A549 (cell line): Measurements from ENCODE around the gene DRD1. TPM values are rescaled to one million over a fixed set of nuclear protein-coding genes. Genes with fewer than 3 reads are reported as not detected.
A peak's percentile ranks its signal among the peaks of the same experiment; 100 is the strongest.

ENCODE experiments used
- ATAC-seq, 2 experiments: fragments of 200-7000 bp in 1 of 2; fragments of >200 bp in 1 of 2; cut with Nextera tagmentation in 1 of 2; cut with Tn5 transposase in 1 of 2; 3 replicates each; pipeline versions ENCODE4 v1.8.0 to v1.9.1; 2018 to 2020; ENCODE audit warnings: mild to moderate bottlenecking in 1 of 2, moderate library complexity in 1 of 2
- CTCF ChIA-PET: fragments of 300-600 bp; sonication (Branson Sonifier 250); formaldehyde crosslinking; extraction: SDS; loops from one replicate; lab custom pipeline; 2021; ENCODE audit warnings: antibody characterized with exemption, inconsistent platforms; lab: Yijun Ruan, JAX
- POLR2A ChIA-PET: fragments of 350-600 bp; formaldehyde crosslinking; extraction: SDS; loops from one replicate; lab custom pipeline; 2021; ENCODE audit warnings: antibody characterized with exemption, inconsistent platforms; lab: Yijun Ruan, JAX
- DNase-seq, 2 experiments: peaks; one replicate each; pipeline versions ENCODE4 v3.0.0 to v3.0.0-alpha.2; 2011 to 2016; ENCODE audit warnings: low read depth in 1 of 2, low spot score in 1 of 2
- FAIRE-seq: peaks from 2 replicates; lab custom pipeline; 2011; peaks lifted over from hg19 to GRCh38; lab: Jason Lieb, UNC
- H3K27ac ChIP-seq, 2 experiments: fragments of >200 bp; sonication (Bioruptor Twin); formaldehyde crosslinking; 3 replicates each; pipeline ENCODE4 v1.5.1; 2016 to 2017
- H3K4me1 ChIP-seq: fragments of >200 bp; sonication (Bioruptor Twin); formaldehyde crosslinking; 3 replicates; pipeline ENCODE4 v1.6.1; 2016
- H3K4me2 ChIP-seq: fragments of >200 bp; sonication (Bioruptor Twin); formaldehyde crosslinking; 3 replicates; pipeline ENCODE4 v1.6.1; 2016
- H3K4me3 ChIP-seq: fragments of >200 bp; sonication (Bioruptor Twin); formaldehyde crosslinking; 3 replicates; pipeline ENCODE4 v1.5.1; 2016
- H3K9me3 ChIP-seq: fragments of >200 bp; sonication (Bioruptor Twin); formaldehyde crosslinking; 3 replicates; pipeline ENCODE4 v1.6.1; 2016
- BHLHE40 ChIP-seq: IDR thresholded peaks from 2 replicates; pipeline ENCODE4 v1.6.1; 2012; ENCODE audit warnings: low read depth, low read length, inconsistent platforms
- CBX8 ChIP-seq: fragments of 200-600 bp; sonication (generic); IDR thresholded peaks from 2 replicates; pipeline ENCODE4 v1.6.1; 2016
- CEBPB ChIP-seq, 2 experiments: fragments of >200 bp in 1 of 2; sonication (Bioruptor Twin) in 1 of 2; formaldehyde crosslinking in 1 of 2; IDR thresholded peaks; 2 replicates each; pipeline ENCODE4 v1.6.1; 2012 to 2016
- CHD2 ChIP-seq: fragments of 150-350 bp; IDR thresholded peaks from 2 replicates; pipeline ENCODE4 v1.6.1; 2014; ENCODE audit warnings: low read length; ENCODE audit not compliant: partially characterized antibody
- CTCF ChIP-seq: fragments of >200 bp; sonication (Bioruptor Twin); formaldehyde crosslinking; IDR thresholded peaks from 3 replicates; pipeline ENCODE4 v1.5.1; 2016
- ELK1 ChIP-seq: fragments of 150-350 bp; IDR thresholded peaks from 2 replicates; pipeline ENCODE4 v1.6.1; 2014; ENCODE audit warnings: low read depth, mild to moderate bottlenecking, low read length
- EP300 ChIP-seq, 2 experiments: fragments of >200 bp; sonication (Bioruptor Twin); formaldehyde crosslinking; IDR thresholded peaks; 2 replicates in 1 of 2; 3 replicates in 1 of 2; pipeline ENCODE4 v1.6.1; 2016 to 2017
- FOXS1 ChIP-seq: fragments of 250-450 bp; sonication (Bioruptor Pico); IDR thresholded peaks from 2 replicates; pipeline ENCODE4 v1.5.0; 2020; ENCODE audit warnings: mild to moderate bottlenecking, moderate library complexity
- HDAC2 ChIP-seq: fragments of 200-600 bp; sonication (generic); IDR thresholded peaks from 2 replicates; pipeline ENCODE4 v1.6.1; 2016
- HES2 ChIP-seq: fragments of >200 bp; sonication (Bioruptor Twin); formaldehyde crosslinking; IDR thresholded peaks from 2 replicates; pipeline ENCODE4 v1.6.1; 2016
- HEYL ChIP-seq: fragments of 250-450 bp; sonication (Bioruptor Pico); IDR thresholded peaks from 2 replicates; pipeline ENCODE4 v1.8.0; 2021; ENCODE audit warnings: mild to moderate bottlenecking, moderate library complexity
- HMGXB4 ChIP-seq: fragments of 250-450 bp; sonication (Bioruptor Pico); IDR thresholded peaks from 2 replicates; pipeline ENCODE4 v1.5.0; 2021; ENCODE audit warnings: mild to moderate bottlenecking, moderate library complexity, borderline replicate concordance
- HOXB13 ChIP-seq: fragments of 250-450 bp; sonication (Bioruptor Pico); IDR thresholded peaks from 2 replicates; pipeline ENCODE4 v1.5.0; 2020; ENCODE audit warnings: low read depth, mild to moderate bottlenecking, moderate library complexity
- HOXB5 ChIP-seq: fragments of 250-450 bp; sonication (Bioruptor Pico); IDR thresholded peaks from 2 replicates; pipeline ENCODE4 v1.5.0; 2020; ENCODE audit warnings: mild to moderate bottlenecking, moderate library complexity
- JUN ChIP-seq, 2 experiments: fragments of >200 bp; sonication (Bioruptor Twin); formaldehyde crosslinking; IDR thresholded peaks; 2 replicates in 1 of 2; 3 replicates in 1 of 2; pipeline ENCODE4 v1.6.1; 2016 to 2017
- JUNB ChIP-seq: fragments of >200 bp; sonication (Bioruptor Twin); formaldehyde crosslinking; IDR thresholded peaks from 2 replicates; pipeline ENCODE4 v1.6.1; 2016
- KDM1A ChIP-seq: fragments of 200-600 bp; sonication (generic); IDR thresholded peaks from 2 replicates; pipeline ENCODE4 v1.6.1; 2016; ENCODE audit warnings: low read depth, mild to moderate bottlenecking
- MYC ChIP-seq: IDR thresholded peaks from 2 replicates; pipeline ENCODE4 v1.6.1; 2012; ENCODE audit warnings: mild to moderate bottlenecking, inconsistent platforms, low read length, improper control_type of control experiment, borderline replicate concordance
- NR3C1 ChIP-seq: fragments of >200 bp; sonication (Bioruptor Twin); formaldehyde crosslinking; IDR thresholded peaks from 3 replicates; pipeline ENCODE4 v1.6.1; 2017
- PBX3 ChIP-seq: IDR thresholded peaks from 2 replicates; pipeline ENCODE4 v1.6.1; 2012
- POLR2AphosphoS2 ChIP-seq: conservative IDR thresholded peaks from 2 replicates; pipeline ENCODE4 v1.6.1; 2012; ENCODE audit warnings: low read length, improper control_type of control experiment, inconsistent platforms
- RCOR1 ChIP-seq: fragments of 150-350 bp; IDR thresholded peaks from 2 replicates; pipeline ENCODE4 v1.6.1; 2014; ENCODE audit warnings: antibody characterized with exemption, low read length, low read depth
- SMC3 ChIP-seq: fragments of >200 bp; sonication (Bioruptor Twin); formaldehyde crosslinking; IDR thresholded peaks from 3 replicates; pipeline ENCODE4 v1.6.1; 2018; ENCODE audit warnings: inconsistent platforms
- USF2 ChIP-seq: fragments of 450-650 bp; IDR thresholded peaks from 2 replicates; pipeline ENCODE4 v1.6.1; 2014; ENCODE audit warnings: antibody characterized with exemption
- ZNF302 ChIP-seq: fragments of 250-450 bp; sonication (Bioruptor Pico); IDR thresholded peaks from 2 replicates; pipeline ENCODE4 v1.9.0; 2021; ENCODE audit warnings: inconsistent platforms, mild to moderate bottlenecking, moderate library complexity
- WGBS: methylation state at CpG from one replicate; pipeline ENCODE4 v1.1.6; 2017; ENCODE audit errors: missing lambda C conversion rate; 5-methylcytosine and 5-hydroxymethylcytosine counted together
- polyA plus RNA-seq, 4 experiments: library from polyadenylated mRNA; depleted of rRNA in 3 of 4; stranded (reverse); fragments of >200 nt; fragmentation: RNase III in 1 of 4; extraction: RNeasy Plus Mini Kit Qiagen cat#74134 plus additional on column Dnase treatment in 1 of 4; gene quantifications; 2 replicates in 3 of 4; 3 replicates in 1 of 4; pipeline ENCODE4 v1.2.3, GENCODE V29; 2011 to 2017

The DRD1 gene
- polyA plus RNA-seq, 2 of the 4 experiments (the other 2 are of a cell fraction): 0.90 to 5.7 TPM

GRCh38 chr5:175465282-175465681, 21.3 kb upstream of the DRD1 start:
- no peaks in the 10 kb centered on the region for H3K9me3 ChIP-seq
- H3K4me1 ChIP-seq: peaks cover 9% of the 10 kb centered on the region; the same call in 2 of the 3 replicates
- no peak overlapping the region for H3K27ac ChIP-seq
- FAIRE-seq (no peak), ATAC-seq (no peak), DNase-seq (no peak)
- TF ChIP-seq ZNF302 (CRISPR knock-in tag) (no peak), HOXB13 (CRISPR knock-in tag) (no peak), SMC3 (no peak), KDM1A (no peak), BHLHE40 (no peak), FOXS1 (CRISPR knock-in tag) (no peak), HES2 (no peak), NR3C1 (no peak), USF2 (no peak), HDAC2 (no peak), ELK1 (no peak), PBX3 (no peak), CEBPB (IDR thresholded peaks at IDR 0.05) (no peak), HMGXB4 (CRISPR knock-in tag) (no peak), RCOR1 (no peak), EP300 (IDR thresholded peaks at IDR 0.05) (no peak), CHD2 (no peak), JUN (IDR thresholded peaks at IDR 0.05) (no peak), MYC (no peak)
- POLR2A ChIA-PET: interaction anchor here (1.8 kb wide), 1 partner anchor 13 kb away, joined by 11 read pairs; the partner anchor contains the start of gene SFXN1
- CTCF ChIA-PET: interaction anchor here (0.6 to 2.9 kb wide), 35 partner anchors 9 to 561 kb away, joined by 3 to 39 read pairs (median 3); partner anchors contain the start of genes DRD1 and SFXN1
- H3K4me3 ChIP-seq: no peak overlapping the region
- WGBS: 0% methylated on average over 3 of the region's 3 CpGs
- H3K4me2 ChIP-seq: no peak overlapping the region

GRCh38 chr5:175464942-175465233, 20.9 kb upstream of the DRD1 start:
- Histone ChIP-seq H3K9me3 (no peaks in the 10 kb centered on the region), H3K27ac (peak overlapping the region in 1 of 2 experiments; percentile 56; a peak in 2 of 6 replicates), H3K4me1 (peaks cover 9% of the 10 kb centered on the region; the same call in 2 of the 3 replicates), H3K4me3 (no peak overlapping the region), H3K4me2 (peak overlapping the region; percentile 46)
- ChIA-PET CTCF (interaction anchor here (0.6 to 2.9 kb wide), 38 partner anchors 8 to 560 kb away, joined by 3 to 39 read pairs (median 3); partner anchors contain the start of genes DRD1 and SFXN1), POLR2A (interaction anchor here (1.8 kb wide), 1 partner anchor 13 kb away, joined by 11 read pairs; the partner anchor contains the start of gene SFXN1)
- DNase-seq (no peak), FAIRE-seq (no peak), ATAC-seq (peak in 1 of 2 experiments; percentile 33; a peak in 3 of 6 replicates)
- 0% methylated on average over 3 of the region's 3 CpGs for WGBS
- 0 out of 3 replicates have a peak, but pooled peaks have one; percentile 2 for TF ChIP-seq SMC3
- TF ChIP-seq POLR2AphosphoS2: no peak
- TF ChIP-seq JUNB: no peak
- TF ChIP-seq CTCF: no peak
- TF ChIP-seq CBX8: no peak
- no peak for TF ChIP-seq HEYL
- TF ChIP-seq PBX3: no peak
- TF ChIP-seq HOXB5 (CRISPR knock-in tag): no peak
